ENCODE measurements around the gene DGCR8.

DGCR8 gene

GRCh38 chr22:20053407-20054033, 26.5 kb upstream of the DGCR8 start:
- peaks cover 3% of the 10 kb centered on the region; the same call in 1 of the 2 replicates for H3K36me3 ChIP-seq (ENCODE audit: control insufficient read depth, low read length)
- H3K9me3 ChIP-seq (ENCODE audit: control insufficient read depth, insufficient read depth, low read length), result no peaks in the 10 kb centered on the region
- no peaks in the 10 kb centered on the region for H4K20me1 ChIP-seq (ENCODE audit: control insufficient read depth, insufficient read depth, low read depth, low read length)

DNA sequence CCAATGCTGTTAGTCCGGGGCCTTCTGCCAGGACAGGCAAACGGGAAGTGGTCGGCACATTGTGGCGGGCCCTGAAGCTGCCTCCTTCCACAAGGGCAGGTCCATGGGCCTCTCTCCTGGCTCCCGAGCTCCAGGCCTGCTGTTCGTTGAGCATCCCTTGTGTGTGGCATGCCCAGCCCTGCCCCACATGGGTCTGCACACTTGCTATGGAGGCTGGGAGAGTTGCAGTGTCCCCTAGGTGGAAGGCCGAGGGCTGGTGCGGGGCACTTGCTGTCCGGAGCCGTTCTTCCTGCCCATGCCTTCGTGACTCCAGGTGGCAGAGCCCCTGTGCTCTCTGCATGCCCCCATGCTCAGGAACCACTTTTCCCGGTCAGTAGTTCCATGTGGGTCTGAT, 26.0 kb upstream of the DGCR8 start:
- Histone ChIP-seq H3K79me2 (ENCODE audit: control insufficient read depth, low read length) (no peaks in the 10 kb centered on the region), H3K36me3 (ENCODE audit: control insufficient read depth, low read length) (peaks cover 3% of the 10 kb centered on the region; the same call in 1 of the 2 replicates), H3K9me2 (replicated peaks; ENCODE audit: control insufficient read depth, low read length) (no peaks in the 10 kb centered on the region), H3K4me1 (ENCODE audit: control insufficient read depth, low read length) (no peaks in the 10 kb centered on the region), H3K27ac (ENCODE audit: low read depth, low read length) (no peak overlapping the region), H3K4me2 (ENCODE audit: low read length) (no peak overlapping the region), H3K4me3 (ENCODE audit: low read length) (no peak overlapping the region), H4K20me1 (ENCODE audit: control insufficient read depth, insufficient read depth, low read depth, low read length) (no peaks in the 10 kb centered on the region), H3K9me3 (ENCODE audit: control insufficient read depth, insufficient read depth, low read length) (no peaks in the 10 kb centered on the region), H3F3A (ENCODE audit: control insufficient read depth, insufficient read depth) (no peaks in the 10 kb centered on the region), H3K27me3 (ENCODE audit: control insufficient read depth, low read length) (no peaks in the 10 kb centered on the region)
- TF ChIP-seq, protein P1, sequence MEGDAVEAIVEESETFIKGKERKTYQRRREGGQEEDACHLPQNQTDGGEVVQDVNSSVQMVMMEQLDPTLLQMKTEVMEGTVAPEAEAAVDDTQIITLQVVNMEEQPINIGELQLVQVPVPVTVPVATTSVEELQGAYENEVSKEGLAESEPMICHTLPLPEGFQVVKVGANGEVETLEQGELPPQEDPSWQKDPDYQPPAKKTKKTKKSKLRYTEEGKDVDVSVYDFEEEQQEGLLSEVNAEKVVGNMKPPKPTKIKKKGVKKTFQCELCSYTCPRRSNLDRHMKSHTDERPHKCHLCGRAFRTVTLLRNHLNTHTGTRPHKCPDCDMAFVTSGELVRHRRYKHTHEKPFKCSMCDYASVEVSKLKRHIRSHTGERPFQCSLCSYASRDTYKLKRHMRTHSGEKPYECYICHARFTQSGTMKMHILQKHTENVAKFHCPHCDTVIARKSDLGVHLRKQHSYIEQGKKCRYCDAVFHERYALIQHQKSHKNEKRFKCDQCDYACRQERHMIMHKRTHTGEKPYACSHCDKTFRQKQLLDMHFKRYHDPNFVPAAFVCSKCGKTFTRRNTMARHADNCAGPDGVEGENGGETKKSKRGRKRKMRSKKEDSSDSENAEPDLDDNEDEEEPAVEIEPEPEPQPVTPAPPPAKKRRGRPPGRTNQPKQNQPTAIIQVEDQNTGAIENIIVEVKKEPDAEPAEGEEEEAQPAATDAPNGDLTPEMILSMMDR (IDR thresholded peaks at IDR 0.05; ENCODE audit: low read depth, low read length, poor library complexity, severe bottlenecking), result no peak
- TF ChIP-seq EZH2phosphoT487 (IDR thresholded peaks at IDR 0.05; ENCODE audit: borderline replicate concordance, low read length), result no peak

More at GRCh38 chr22:20053407-20054033, 26.5 kb upstream of the DGCR8 start:
- no peak overlapping the region for H3K4me2 ChIP-seq (ENCODE audit: low read length)
- TF ChIP-seq, protein P1 (IDR thresholded peaks at IDR 0.05; ENCODE audit: low read depth, low read length, poor library complexity, severe bottlenecking), result no peak
- H3F3A ChIP-seq (ENCODE audit: control insufficient read depth, insufficient read depth), result no peaks in the 10 kb centered on the region
- no peaks in the 10 kb centered on the region for H3K4me1 ChIP-seq (ENCODE audit: control insufficient read depth, low read length)
- H3K79me2 ChIP-seq (ENCODE audit: control insufficient read depth, low read length), result no peaks in the 10 kb centered on the region
- no peak overlapping the region for H3K27ac ChIP-seq (ENCODE audit: low read depth, low read length)
- H3K4me3 ChIP-seq (ENCODE audit: low read length), result no peak overlapping the region
- H3K9me2 ChIP-seq (replicated peaks; ENCODE audit: control insufficient read depth, low read length), result no peaks in the 10 kb centered on the region
- H3K27me3 ChIP-seq (ENCODE audit: control insufficient read depth, low read length), result no peaks in the 10 kb centered on the region

- Histone ChIP-seq H3K4me1 (ENCODE audit: control insufficient read depth, low read length) (no peaks in the 10 kb centered on the region), H3K4me3 (ENCODE audit: low read length) (no peak overlapping the region), H3K36me3 (ENCODE audit: control insufficient read depth, low read length) (peaks cover 3% of the 10 kb centered on the region; the same call in 1 of the 2 replicates), H4K20me1 (ENCODE audit: control insufficient read depth, insufficient read depth, low read depth, low read length) (no peaks in the 10 kb centered on the region), H3K9me2 (replicated peaks; ENCODE audit: control insufficient read depth, low read length) (no peaks in the 10 kb centered on the region), H3K27me3 (ENCODE audit: control insufficient read depth, low read length) (no peaks in the 10 kb centered on the region), H3K79me2 (ENCODE audit: control insufficient read depth, low read length) (no peaks in the 10 kb centered on the region), H3K4me2 (ENCODE audit: low read length) (no peak overlapping the region), H3K27ac (ENCODE audit: low read depth, low read length) (no peak overlapping the region), H3K9me3 (ENCODE audit: control insufficient read depth, insufficient read depth, low read length) (no peaks in the 10 kb centered on the region), H3F3A (ENCODE audit: control insufficient read depth, insufficient read depth) (no peaks in the 10 kb centered on the region)
- TF ChIP-seq, protein P1 (IDR thresholded peaks at IDR 0.05; ENCODE audit: low read depth, low read length, poor library complexity, severe bottlenecking), result no peak
- TF ChIP-seq EZH2phosphoT487 (IDR thresholded peaks at IDR 0.05; ENCODE audit: borderline replicate concordance, low read length), result no peak
These were observed 25.6 kb upstream of the DGCR8 start for GRCh38 chr22:20054485-20054884.

All from DOHH2 (cell line).